Endothelial cell (in vitro differentiated cells): ENCODE measurements around the gene KCNQ2. TPM values are rescaled to one million over a fixed set of nuclear protein-coding genes. Genes with fewer than 3 reads are reported as not detected.

Source experiments
- DNase-seq: peaks from one replicate; pipeline ENCODE4 v3.0.0; 2021; ENCODE audit warnings: low spot score
- H3K27ac Mint-ChIP-seq: one replicate; pipeline ENCODE4 v1.8.0; 2021; ENCODE audit warnings: mixed read lengths, inconsistent platforms; ENCODE audit not compliant: unreplicated experiment
- H3K27me3 Mint-ChIP-seq: one replicate; pipeline ENCODE4 v1.8.0; 2021; ENCODE audit warnings: mild to moderate bottlenecking, moderate library complexity, mixed read lengths, inconsistent platforms; ENCODE audit not compliant: unreplicated experiment
- H3K36me3 Mint-ChIP-seq: one replicate; pipeline ENCODE4 v1.8.0; 2021; ENCODE audit warnings: mild to moderate bottlenecking, low read depth, mixed read lengths, inconsistent platforms; ENCODE audit not compliant: unreplicated experiment
- H3K4me1 Mint-ChIP-seq: one replicate; pipeline ENCODE4 v1.8.0; 2021; ENCODE audit warnings: mild to moderate bottlenecking, mixed read lengths, inconsistent platforms; ENCODE audit not compliant: unreplicated experiment
- H3K4me3 Mint-ChIP-seq: one replicate; pipeline ENCODE4 v1.8.0; 2021; ENCODE audit warnings: mild to moderate bottlenecking, mixed read lengths, inconsistent platforms; ENCODE audit not compliant: unreplicated experiment
- H3K9me3 Mint-ChIP-seq: one replicate; pipeline ENCODE4 v1.8.0; 2021; ENCODE audit warnings: mixed read lengths, inconsistent platforms; ENCODE audit not compliant: unreplicated experiment
- total RNA-seq: library from RNA; stranded (reverse); fragmentation: NEBNext Ultra II Directional; extraction: Animal tissue kit (Norgen Biotek cat#: 25700); gene quantifications from one replicate; pipeline ENCODE4 v1.2.1, GENCODE V29; 2021; ENCODE audit not compliant: unreplicated experiment
- TF ChIP-seq, protein P1 (sequence below): fragments of 200-600 bp; sonication (generic); IDR thresholded peaks from one replicate; pipeline ENCODE4 v1.5.0; 2021; ENCODE audit warnings: antibody characterized with exemption; ENCODE audit not compliant: unreplicated experiment

Gene KCNQ2
- total RNA-seq, 1 donor from 2014 or later = 3.2 TPM

DNA sequence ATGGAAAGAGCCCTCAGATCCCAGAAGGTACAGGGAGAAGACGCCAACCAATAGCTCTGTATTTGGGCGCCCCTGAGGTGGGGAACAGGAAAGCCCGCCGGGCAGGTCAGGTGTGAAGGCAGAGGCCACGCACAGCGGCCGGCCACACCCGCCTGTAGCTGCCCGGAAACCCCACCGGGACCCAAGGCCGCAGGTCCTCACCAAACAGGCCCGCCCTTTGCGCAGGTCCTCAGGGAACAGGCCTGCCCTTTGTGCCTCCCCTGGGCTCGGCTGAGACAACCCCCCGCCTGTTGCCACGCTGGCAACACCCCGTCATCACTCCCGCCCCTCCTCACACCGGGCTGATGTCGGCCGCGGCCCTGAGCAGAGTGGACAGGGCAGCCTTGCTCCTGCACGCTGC lies 66.4 kb downstream of the KCNQ2 start:
- H3K27me3 Mint-ChIP-seq = peaks cover 8% of the 10 kb centered on the region
- TF ChIP-seq, protein P1, sequence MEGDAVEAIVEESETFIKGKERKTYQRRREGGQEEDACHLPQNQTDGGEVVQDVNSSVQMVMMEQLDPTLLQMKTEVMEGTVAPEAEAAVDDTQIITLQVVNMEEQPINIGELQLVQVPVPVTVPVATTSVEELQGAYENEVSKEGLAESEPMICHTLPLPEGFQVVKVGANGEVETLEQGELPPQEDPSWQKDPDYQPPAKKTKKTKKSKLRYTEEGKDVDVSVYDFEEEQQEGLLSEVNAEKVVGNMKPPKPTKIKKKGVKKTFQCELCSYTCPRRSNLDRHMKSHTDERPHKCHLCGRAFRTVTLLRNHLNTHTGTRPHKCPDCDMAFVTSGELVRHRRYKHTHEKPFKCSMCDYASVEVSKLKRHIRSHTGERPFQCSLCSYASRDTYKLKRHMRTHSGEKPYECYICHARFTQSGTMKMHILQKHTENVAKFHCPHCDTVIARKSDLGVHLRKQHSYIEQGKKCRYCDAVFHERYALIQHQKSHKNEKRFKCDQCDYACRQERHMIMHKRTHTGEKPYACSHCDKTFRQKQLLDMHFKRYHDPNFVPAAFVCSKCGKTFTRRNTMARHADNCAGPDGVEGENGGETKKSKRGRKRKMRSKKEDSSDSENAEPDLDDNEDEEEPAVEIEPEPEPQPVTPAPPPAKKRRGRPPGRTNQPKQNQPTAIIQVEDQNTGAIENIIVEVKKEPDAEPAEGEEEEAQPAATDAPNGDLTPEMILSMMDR = no peak
- no peaks in the 10 kb centered on the region for H3K9me3 Mint-ChIP-seq
- no peak for DNase-seq
- H3K4me1 Mint-ChIP-seq = no peaks in the 10 kb centered on the region
- H3K4me3 Mint-ChIP-seq = no peak overlapping the region
- H3K27ac Mint-ChIP-seq = no peak overlapping the region
- no peaks in the 10 kb centered on the region for H3K36me3 Mint-ChIP-seq

DNA sequence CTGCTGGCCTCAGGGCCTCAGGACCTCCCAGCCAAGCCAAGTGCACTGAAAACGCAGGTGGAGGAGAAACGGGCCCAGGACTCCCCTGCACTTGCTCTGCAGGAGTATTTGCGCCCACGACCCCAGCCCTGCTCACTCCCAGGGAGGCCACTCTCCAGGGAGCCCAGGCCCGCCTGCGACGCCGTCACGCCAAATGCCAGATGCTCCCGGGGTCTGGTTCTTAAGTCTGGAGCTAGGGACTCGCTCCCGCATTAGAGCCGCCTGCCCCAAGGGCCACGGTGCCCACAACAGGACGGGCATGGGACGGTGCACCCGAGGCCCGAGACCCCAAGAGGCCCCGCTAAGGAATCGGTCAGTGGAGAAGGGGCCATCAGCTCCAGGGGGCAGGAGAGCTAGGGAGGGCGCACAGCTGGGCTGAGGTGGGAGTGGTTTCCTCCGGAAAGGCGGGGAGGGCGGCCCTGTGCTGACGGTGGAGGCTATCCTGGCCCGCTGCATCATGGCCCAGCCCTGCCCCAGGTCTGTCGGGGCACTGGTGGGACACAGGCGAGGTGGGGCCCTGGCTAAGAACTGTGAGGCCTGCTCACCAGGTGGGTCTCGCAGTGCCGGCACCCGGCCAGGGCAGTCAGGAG lies 67.2 kb downstream of the KCNQ2 start:
- TF ChIP-seq, protein P1 = no peak
- Mint-ChIP-seq H3K27ac (no peak overlapping the region), H3K4me3 (no peak overlapping the region), H3K4me1 (no peaks in the 10 kb centered on the region), H3K27me3 (peaks cover 11% of the 10 kb centered on the region), H3K9me3 (no peaks in the 10 kb centered on the region), H3K36me3 (no peaks in the 10 kb centered on the region)
- no peak for DNase-seq

DNA sequence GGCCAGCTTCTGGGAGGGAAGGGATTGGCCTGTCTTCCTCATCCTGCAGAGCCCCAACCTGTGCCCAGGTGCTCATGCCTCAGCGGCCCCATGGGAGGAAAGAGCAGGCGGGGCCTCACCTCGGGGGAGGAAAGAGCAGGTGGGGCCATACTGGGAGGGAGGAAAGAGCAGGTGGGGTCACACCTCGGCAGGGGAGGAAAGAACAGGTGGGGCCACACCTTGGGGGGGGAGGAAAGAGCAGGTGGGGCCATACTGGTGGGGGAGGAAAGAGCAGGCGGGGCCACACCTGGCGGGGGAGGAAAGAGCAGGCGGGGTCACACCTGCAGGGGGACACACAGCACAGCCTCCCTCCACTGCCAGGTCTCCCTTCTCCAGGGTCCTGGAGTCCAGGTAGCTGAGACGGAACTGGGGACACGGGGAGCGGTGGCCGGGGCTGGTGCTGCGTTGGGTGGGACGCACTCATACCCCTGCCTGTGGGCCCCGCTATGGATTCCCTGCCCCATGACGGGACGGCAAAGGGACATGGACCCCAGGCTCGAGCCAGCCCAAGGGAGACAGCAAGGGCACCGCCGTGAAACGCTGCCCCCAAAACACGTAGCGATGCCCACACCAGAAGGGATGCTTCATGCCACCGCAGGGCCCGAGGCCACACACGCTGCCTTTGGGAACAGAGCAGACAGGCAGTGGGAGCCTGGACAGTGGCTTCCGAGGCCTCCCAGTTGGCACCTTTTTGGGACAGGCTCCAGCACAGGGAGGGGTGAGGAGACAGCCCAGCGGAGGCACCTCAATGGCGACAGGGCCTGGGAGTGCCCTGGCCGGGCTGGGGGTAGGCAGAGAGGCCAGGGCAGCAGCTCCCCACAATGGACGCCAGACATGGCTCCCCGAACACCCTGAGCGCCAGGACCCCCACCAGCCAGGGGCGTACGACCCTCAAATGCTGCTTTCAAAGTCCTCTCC lies 68.0 kb downstream of the KCNQ2 start:
- Mint-ChIP-seq H3K27me3 (peaks cover 19% of the 10 kb centered on the region), H3K4me3 (no peak overlapping the region), H3K36me3 (no peaks in the 10 kb centered on the region), H3K9me3 (no peaks in the 10 kb centered on the region), H3K27ac (no peak overlapping the region), H3K4me1 (no peaks in the 10 kb centered on the region)
- no peak for DNase-seq
- TF ChIP-seq, protein P1 = no peak

DNA sequence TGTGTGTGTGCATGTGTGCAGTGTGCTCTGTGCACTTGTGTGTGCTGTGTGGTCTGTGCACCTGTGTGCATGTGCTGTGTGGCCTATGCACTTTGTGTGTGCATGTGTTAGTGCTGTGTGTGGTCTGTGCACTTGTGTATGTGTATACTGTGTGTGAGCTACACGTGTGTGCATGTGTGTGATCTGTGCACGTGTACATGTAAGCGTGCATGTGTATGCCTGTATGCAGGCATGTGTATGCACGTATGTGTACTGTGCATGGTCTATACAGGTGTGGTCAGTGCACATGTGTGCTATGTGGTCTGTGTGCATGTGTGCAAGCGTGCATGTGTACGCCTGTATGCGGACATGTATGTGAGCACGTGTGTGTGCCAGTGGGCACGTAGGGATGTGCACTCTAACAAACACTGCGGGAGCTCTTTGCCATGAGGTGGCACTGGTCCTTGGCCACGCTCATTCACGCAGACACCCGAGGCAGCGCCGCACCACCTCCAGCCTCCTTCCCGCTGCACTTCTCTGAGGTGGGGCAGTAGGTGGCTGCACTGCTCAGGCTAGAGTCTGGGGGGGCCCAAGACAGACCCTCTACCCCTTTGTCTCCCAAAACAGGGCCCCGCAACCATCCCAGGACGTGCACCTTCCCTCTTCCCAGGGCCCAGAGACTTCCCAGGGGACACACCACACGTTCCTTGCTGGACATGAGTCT lies 68.9 kb downstream of the KCNQ2 start:
- TF ChIP-seq, protein P1 = no peak
- Mint-ChIP-seq H3K9me3 (no peaks in the 10 kb centered on the region), H3K4me3 (no peak overlapping the region), H3K27ac (no peak overlapping the region), H3K4me1 (no peaks in the 10 kb centered on the region), H3K27me3 (peaks cover 15% of the 10 kb centered on the region), H3K36me3 (no peaks in the 10 kb centered on the region)
- no peak for DNase-seq
